Panc1 (cell line): ENCODE data around the gene KIF3A. TPM values are rescaled to one million over a fixed set of nuclear protein-coding genes. Genes with fewer than 3 reads are reported as not detected.

ENCODE experiments used
- ATAC-seq: fragments of 200-7000 bp; cut with Tn5 transposase; 2 replicates; pipeline ENCODE4 v1.9.1; 2020; ENCODE audit warnings: mild to moderate bottlenecking, moderate library complexity
- BruUV-seq: library from RNA; stranded (reverse); fragments of 400-500 nt; replicated peaks from 2 replicates; lab custom pipeline; 2021; lab: Mats Ljungman, UMichigan
- CTCF ChIA-PET: fragments of 300-600 bp; sonication (Branson Sonifier 250); formaldehyde crosslinking; loops from one replicate; lab custom pipeline; 2022; ENCODE audit warnings: antibody characterized with exemption; lab: Charles Lee
- POLR2A ChIA-PET: fragments of 300-600 bp; sonication (Branson Sonifier 250); formaldehyde crosslinking; loops from one replicate; lab custom pipeline; 2022; ENCODE audit warnings: antibody characterized with exemption; lab: Charles Lee
- DNase-seq: peaks from one replicate; pipeline ENCODE4 v3.0.0-alpha.2; 2010; ENCODE audit warnings: low read depth, low spot score
- H3K27ac ChIP-seq: 2 replicates; pipeline ENCODE4 v1.5.1; 2011; ENCODE audit warnings: mild to moderate bottlenecking, low read length, inconsistent platforms
- H3K27me3 ChIP-seq: fragments of 200-500 bp; sonication (Bioruptor generic); 2 replicates; pipeline ENCODE4 v1.6.0; 2014; ENCODE audit warnings: low read length, inconsistent platforms; ENCODE audit not compliant: control insufficient read depth, insufficient read depth
- H3K36me3 ChIP-seq: fragments of 200-500 bp; sonication (Bioruptor generic); 2 replicates; pipeline ENCODE4 v1.5.1; 2014; ENCODE audit warnings: inconsistent platforms, mild to moderate bottlenecking, low read length, moderate library complexity; ENCODE audit not compliant: control insufficient read depth, insufficient read depth
- H3K4me1 ChIP-seq: 2 replicates; pipeline ENCODE4 v1.5.1; 2011; ENCODE audit warnings: inconsistent platforms, mild to moderate bottlenecking, low read length, moderate library complexity; ENCODE audit not compliant: control insufficient read depth, insufficient read depth
- H3K4me3 ChIP-seq, 2 experiments: 2 replicates each; pipeline ENCODE4 v1.5.1; 2011 to 2012; ENCODE audit warnings: low read depth in 2 of 2, low read length in 2 of 2, mild to moderate bottlenecking in 2 of 2, inconsistent platforms in 1 of 2, moderate library complexity in 1 of 2
- H3K9me3 ChIP-seq: fragments of 200-500 bp; sonication (Bioruptor generic); 2 replicates; pipeline ENCODE4 v1.5.1; 2014; ENCODE audit warnings: low read depth, mild to moderate bottlenecking, inconsistent platforms, low read length, moderate library complexity; ENCODE audit not compliant: control insufficient read depth, insufficient read depth
- CTCF ChIP-seq: fragments of 450-650 bp; IDR thresholded peaks from 2 replicates; pipeline ENCODE4 v1.5.1; 2017; ENCODE audit warnings: mild to moderate bottlenecking
- POLR2AphosphoS5 ChIP-seq: IDR thresholded peaks from 2 replicates; pipeline ENCODE4 v1.6.1; 2012; ENCODE audit warnings: mild to moderate bottlenecking, low read depth, low read length, moderate library complexity
- REST ChIP-seq, 2 experiments: IDR thresholded peaks; 2 replicates each; pipeline ENCODE4 v1.6.1; 2011 to 2012; ENCODE audit warnings: low read depth in 2 of 2, control low read depth in 1 of 2, low read length in 1 of 2, mild to moderate bottlenecking in 1 of 2, moderate library complexity in 1 of 2; ENCODE audit not compliant: insufficient read depth in 1 of 2
- SIN3A ChIP-seq: IDR thresholded peaks from 2 replicates; pipeline ENCODE4 v1.6.1; 2012; ENCODE audit warnings: low read depth, mild to moderate bottlenecking, low read length, moderate library complexity, borderline replicate concordance; ENCODE audit not compliant: insufficient read depth
- TCF7L2 ChIP-seq: IDR thresholded peaks from 2 replicates; pipeline ENCODE4 v1.6.1; 2011; ENCODE audit warnings: mild to moderate bottlenecking, low read depth, low read length, inconsistent platforms
- in situ Hi-C: cut with HindIII; loops from 2 replicates; pipeline ENCODE4 v1.10.0; 2016; ENCODE audit warnings: low sequenced_read_pairs, low pct_unique_long_range_greater_than_20kb
- intact Hi-C: fragments of 100-400 bp; cut with micrococcal nuclease; formaldehyde crosslinking; loops from one replicate; pipeline ENCODE4 v1.10.0; 2022; ENCODE audit not compliant: unreplicated experiment
- total RNA-seq: library from RNA; stranded (reverse); gene quantifications from one replicate; pipeline ENCODE4 v1.2.1, GENCODE V29; 2021; ENCODE audit not compliant: unreplicated experiment

Gene KIF3A
- total RNA-seq, 1 experiment from 2014 or later: 17.1 TPM

DNA sequence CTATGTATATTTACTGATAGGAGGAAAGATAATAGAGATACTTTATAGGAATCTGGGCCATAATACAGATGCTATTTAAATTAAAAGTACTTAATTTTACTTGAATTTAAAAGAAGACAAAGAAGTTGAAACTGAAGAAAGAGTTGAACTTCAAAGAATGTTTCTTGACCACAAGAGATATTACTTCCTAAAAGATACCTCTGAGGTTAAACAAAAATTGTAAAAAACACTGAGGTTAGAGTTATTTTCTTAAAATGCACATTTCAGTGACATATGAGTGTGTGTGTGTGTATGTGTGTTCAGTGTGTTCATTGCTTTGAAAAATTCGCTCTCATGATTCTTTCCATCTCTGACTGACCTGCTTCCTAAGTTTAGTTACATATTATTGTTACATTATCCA is 43.2 kb upstream of the KIF3A start:
- Histone ChIP-seq H3K27me3 (peaks cover 4% of the 10 kb centered on the region; the same call in 1 of the 2 replicates), H3K36me3 (no peaks in the 10 kb centered on the region), H3K9me3 (no peaks in the 10 kb centered on the region), H3K4me3 (no peak overlapping the region), H3K4me1 (peaks cover 6% of the 10 kb centered on the region; the same call in 1 of the 2 replicates), H3K27ac (no peak overlapping the region)
- ChIA-PET CTCF (no interaction called here), POLR2A (no interaction called here)
- no TSS peak for BruUV-seq
- TF ChIP-seq CTCF: no peak
- ATAC-seq: no peak
- in situ Hi-C loops: no loop called here
- intact Hi-C loops: no loop called here
- no peak for DNase-seq

GRCh38 chr5:132779961-132780360 is 42.6 kb upstream of the KIF3A start:
- H3K9me3 ChIP-seq: no peaks in the 10 kb centered on the region
- no peak for TF ChIP-seq POLR2AphosphoS5
- no peak for TF ChIP-seq REST (IDR thresholded peaks at IDR 0.05; ENCODE audit: insufficient read depth in 1 of 2, low read depth in 2 of 2, low read length in 1 of 2)
- no peak for TF ChIP-seq SIN3A
- no peak for TF ChIP-seq TCF7L2
- TF ChIP-seq CTCF: no peak
- H3K27me3 ChIP-seq: peaks cover 4% of the 10 kb centered on the region; the same call in 1 of the 2 replicates
- in situ Hi-C loops (no loop called here), intact Hi-C loops (no loop called here)
- ATAC-seq (no peak), DNase-seq (no peak)
- H3K27ac ChIP-seq: no peak overlapping the region
- POLR2A ChIA-PET: no interaction called here
- CTCF ChIA-PET: no interaction called here
- H3K4me3 ChIP-seq: no peak overlapping the region
- BruUV-seq: no TSS peak
- H3K4me1 ChIP-seq: peaks cover 11% of the 10 kb centered on the region; the same call in 1 of the 2 replicates
- no peaks in the 10 kb centered on the region for H3K36me3 ChIP-seq
